ENCODE results near the gene RSPH6A.
"Not testable (repeated sequence)": the region's sequence is repeated elsewhere in the genome, so short reads cannot be mapped to it uniquely, and the experiment has no call there.

RSPH6A gene

DNA sequence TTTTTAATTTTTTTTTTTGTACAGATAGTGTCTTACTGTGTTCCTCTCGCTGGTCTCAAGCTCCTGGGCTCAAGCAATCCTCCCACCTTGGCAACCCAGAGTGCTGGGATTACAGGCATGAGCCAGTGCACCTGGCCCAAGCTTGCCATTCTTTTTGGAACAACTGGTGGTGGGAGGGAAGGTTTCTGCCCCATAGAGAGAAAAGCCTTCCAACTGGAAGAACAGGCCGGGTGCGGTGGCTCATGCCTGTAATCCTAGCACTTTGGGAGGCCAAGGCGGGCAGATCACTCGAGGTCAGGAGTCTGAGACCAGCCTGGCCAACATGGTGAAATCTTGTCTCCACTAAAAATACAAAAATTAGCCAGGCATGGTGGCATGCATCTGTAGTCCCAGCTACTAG lies 15.6 kb downstream of the RSPH6A start:
- not testable (repeated sequence) for DNase-seq

DNA sequence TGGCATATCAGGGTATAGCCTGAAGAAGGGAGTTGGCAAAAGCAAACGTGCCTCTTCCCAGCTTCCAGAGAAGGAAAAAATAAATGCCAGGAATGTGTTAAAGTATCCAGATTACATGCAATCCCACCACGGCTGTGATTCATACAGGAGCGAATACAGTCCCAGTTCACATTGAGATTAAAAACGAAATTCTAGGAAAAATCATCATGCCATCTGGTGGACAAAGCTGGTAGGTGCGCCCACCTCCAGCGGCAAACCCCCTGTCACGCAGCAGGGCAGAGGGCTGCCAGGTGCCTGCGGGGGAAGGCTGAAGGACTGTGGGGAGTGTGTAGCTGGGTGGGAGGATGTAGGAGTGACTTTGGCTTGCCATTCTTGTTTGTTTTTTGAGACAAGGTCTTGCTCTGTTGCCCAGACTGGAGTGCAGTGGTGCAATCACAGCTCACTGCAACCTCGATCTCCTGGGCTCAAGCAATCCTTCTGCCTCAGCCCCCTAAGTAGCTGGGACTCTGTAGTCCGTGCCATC lies 16.1 kb downstream of the RSPH6A start:
- peak; percentile 63 for DNase-seq

DNA sequence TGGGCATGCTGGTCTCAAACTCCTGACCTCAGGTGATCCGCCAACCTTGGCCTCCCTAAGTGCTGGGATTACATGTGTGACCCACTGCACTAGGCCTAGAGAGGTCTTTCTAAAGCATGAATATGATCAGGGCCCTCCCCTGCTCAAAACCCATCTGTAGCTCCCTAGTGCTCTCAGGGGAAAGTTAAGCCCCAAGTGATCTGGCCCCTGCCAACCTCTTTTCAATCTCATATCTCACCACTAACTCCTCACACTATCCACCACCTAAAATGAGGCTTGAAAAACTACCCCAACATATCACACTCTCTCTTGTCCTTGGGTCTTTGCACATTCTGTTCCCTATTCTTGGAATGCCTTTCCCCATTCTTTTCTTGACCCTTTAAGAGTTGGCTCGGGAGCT lies 20.5 kb downstream of the RSPH6A start:
- DNase-seq, result no peak

DNA sequence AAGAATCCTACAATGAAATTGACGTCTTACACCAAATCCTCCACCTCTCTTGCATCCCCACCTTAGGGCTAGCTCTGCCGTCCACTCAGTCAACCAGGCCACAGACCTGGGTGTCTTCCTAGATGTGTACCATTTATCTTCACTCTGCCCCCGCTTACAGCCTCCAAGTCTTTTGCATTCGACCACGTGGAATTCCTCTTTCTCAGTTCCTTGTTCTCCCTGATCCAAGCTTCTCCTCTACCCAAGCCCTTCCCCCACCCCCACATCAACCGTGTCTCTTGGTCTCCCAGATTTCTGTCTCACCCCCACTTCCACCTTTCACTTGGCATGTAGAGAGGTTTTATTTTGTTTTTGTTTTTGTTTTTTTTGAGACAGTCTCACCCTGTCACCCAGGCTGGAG lies 21.2 kb downstream of the RSPH6A start:
- DNase-seq, result no peak

DNA sequence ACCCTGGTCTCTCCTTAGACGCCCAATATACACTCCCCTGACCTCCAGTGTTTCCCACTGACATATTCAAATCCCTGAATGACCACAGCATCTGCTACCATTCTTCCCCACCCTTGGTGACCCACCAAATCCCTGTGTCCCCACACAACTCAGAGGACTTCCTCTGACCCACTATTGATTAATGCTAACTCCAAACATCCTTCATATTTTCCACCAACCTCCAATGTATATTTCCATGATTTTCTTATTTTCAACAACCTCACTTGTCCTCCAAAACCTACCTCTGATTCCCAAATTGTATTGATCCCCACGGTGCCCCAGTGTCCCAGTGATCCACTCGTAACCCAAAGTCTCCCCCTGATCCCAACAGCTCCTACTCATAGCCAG lies 21.9 kb downstream of the RSPH6A start:
- no peak for DNase-seq

DNA sequence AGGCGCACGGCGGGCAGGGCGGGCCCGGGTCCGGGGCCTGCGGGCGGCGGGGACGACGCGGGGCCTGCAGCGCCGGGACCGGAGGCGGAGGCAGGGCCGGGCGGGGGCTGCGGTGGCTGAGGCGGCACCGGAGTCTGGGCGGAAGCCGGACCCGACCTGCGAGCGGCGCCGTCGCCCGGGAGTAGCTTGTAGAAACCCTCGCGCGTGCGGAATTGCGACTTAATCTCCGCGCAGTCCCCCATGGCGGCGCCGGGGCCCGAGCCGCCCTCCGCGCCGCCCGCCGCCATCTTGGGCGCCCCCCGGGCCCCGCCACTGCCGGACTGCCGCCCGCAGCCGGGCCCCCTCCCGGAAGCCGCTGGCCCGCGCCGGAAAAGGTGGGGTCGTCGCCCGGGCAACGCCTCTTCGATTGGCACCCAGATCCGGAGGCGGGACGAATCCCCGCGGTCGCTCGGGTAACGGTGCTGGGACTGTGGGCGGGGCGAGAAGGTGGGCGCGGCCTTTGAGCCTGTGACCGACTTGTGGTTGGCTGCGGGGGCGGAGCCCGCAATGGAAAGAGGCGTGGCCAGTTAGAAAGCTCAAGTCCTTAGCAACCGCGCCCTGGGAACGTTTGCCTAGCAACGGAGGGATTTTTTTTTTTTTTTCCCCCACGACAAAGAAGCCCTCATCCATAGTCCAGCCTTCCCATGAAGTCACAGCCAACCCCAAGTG lies 22.5 kb downstream of the RSPH6A start, which contains the start of gene DMWD:
Gene DMWD, minus strand, starts transcription at position 376 of the 708 bp plus-strand sequence. Its CDS starts 89 bp downstream, at position 287.
- DNase-seq, result peak; percentile 100

DNA sequence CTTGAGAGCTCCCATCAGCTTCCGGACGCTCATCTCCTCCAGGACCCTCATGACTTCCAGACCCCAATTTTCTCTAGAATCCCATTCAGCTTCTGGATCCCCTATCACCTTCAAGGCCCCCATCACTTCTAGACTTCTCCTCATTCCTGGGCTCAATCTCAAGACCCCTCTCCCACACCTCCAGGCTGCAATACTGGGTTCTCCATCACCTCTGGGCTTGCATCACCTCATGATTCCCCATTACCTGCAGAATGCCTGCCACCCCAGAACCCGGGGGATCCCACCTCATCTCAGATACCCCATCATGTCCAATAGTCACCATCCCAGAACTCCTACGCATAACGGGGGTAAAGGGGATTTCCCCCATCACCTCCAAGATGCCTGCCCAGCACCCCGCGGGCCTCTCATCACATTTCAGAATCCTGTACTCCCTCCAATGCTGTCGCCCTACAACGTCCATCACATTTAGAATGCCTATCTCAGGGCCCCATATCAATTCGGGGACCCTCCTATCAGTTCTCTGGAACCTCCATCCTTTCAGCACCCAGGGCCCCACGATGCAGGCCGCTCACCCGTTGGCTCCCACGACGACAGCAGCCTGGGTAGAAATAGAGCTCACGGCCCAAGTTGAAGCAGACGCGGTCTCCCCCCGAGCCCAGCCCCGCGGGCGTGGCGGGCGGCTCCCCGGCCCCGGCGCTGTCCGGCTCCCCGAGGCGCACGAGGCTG lies 23.2 kb downstream of the RSPH6A start:
- no peak for DNase-seq

DNA sequence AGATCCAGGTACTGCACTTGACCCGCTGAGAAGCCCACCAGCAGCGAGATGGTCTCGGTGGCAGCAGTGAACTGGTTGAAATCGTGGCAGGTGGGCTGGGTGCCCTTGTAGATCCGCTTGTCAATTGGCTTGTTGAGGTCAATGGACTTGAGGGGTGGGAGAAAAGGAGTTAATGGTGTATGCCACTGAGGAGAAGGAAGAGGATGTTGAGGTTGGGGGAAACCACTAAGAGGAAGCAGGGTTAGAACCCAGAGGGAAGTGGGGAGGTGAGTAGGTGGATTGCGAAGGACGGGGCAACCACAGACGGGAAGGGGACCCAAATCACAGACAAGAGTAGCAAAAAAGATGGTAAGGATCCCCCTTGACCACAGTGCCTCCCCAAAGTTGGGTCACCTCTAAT lies 24.2 kb downstream of the RSPH6A start:
- DNase-seq, result no peak

DNA sequence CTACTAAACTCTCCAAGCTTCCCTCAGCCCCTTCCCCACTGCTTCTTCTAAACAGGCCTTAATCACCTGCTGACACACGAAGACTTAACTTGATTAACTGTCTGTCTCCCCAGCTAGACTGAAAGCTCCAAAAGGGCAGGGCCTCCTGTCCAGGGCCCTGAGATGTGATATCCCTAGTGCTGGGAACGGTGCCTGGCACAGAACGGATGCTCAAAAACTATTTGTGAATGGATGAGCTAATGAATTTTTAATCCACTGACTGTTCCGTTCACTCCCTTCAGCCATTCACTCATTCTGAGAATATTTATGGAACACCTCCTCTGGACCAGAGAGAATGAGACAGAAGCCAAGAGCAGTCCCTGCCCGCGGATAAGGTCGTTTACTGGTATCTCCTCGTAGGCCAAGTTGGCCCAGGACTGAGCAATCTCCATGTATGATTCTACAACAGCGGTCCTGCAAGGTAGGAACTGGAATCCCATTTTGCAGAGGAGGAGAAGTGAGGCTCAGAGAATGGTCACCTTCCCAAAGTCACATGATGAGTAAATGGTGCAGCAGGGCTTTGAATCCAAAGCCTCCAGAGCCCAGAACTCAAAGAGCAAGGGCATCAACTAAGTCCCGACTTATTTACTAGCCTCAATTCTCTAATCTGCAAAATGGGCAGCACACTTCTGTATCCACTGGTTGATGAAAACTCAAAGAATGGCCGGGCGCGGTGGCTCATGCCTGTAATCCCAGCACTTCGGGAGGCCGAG lies 25.9 kb downstream of the RSPH6A start:
- no peak for DNase-seq

DNA sequence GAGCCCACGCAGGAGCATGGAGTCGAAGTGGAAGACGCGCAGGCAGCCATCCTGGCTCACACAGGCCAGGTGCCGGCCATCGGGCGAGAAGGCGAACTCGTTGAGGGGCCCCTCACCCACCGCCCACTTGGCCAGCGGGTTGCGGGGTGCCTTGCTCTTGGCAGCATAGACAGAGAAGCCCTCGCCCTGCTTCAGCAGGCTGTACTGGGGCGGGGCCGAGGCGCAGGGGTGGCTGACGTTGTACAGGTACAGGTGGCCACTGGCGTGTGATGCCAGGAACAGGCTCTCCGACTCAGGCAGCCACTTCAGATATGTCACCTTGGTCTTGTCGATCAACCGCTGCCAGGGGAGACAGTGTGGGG lies 28.6 kb downstream of the RSPH6A start:
- DNase-seq, result no peak

DNA sequence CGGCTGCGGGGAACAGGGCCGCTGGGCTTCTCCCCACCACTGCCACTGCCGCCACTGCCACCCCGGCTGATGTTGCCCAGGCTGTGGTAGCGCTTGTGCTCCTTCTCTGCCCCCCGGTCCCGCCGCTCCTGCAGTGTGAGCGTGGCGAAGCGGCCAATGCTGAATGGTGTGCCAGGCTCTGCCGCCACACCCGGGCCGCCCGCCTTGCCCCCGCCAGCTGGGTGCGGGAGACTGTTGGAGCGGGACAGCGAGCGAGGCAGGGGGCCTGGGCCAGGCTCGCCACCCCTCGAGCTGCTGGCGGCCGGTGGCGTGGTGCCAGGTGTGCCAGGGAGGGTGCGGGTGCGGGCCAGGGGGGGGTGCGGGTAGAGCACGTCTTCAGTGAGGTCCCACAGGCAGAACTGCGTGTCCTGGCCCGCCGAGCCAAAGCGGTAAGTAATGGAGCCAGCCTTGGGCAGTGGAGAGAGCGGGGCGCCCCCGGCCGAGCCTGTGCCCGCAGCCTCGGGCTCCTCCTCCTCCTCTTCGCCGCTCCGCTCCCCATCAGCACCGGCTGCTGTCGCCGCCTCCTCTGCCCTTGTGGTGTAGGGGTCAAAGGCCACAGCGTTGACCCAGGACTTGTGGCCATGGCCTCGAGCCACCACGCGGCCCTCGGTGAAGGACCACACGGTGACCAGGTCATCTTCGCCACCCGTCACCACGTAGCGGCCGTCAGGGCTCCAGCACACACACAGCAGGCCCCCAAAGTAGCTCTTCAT lies 29.2 kb downstream of the RSPH6A start:
- DNase-seq, result no peak

DNA sequence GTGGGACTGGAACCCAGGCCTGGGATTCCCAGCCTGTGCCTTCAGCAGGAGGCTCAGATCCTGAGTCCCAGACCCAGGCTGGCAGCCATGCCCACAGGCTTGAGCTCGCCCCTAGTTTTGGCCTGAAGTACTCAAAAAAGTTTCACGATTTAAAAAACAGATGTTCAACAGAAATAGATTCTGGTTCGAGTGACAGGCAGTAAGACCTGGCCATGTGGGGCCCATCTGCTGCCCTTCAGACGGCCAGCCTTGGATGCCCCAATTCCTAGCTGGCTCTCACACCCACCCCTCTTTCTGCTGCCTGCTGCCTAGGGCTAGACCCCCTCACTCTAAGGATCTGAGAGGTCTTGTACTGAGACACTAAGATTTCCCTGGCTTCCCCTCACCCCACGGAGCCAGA lies 30.0 kb downstream of the RSPH6A start:
- DNase-seq, result no peak

DNA sequence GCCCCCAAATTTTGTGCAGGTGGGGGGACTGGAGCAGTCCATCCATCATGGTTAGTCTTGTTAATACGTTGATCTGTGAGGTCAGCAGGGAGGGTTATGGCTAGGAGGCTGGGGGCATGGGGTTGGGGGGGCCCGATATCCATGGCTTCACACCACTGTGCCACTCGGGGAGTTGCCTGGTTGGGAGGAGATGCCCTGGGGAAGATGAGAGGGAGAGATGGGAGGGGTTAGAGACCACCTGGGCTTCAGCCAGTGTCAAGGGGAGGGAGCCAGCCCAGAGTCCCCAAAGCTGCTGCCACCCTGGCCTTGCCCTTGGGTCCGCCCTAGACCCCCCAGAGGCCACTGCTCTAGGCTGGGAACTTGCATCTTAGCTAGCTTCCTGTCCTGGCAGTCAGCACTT lies 31.0 kb downstream of the RSPH6A start:
- no peak for DNase-seq

DNA sequence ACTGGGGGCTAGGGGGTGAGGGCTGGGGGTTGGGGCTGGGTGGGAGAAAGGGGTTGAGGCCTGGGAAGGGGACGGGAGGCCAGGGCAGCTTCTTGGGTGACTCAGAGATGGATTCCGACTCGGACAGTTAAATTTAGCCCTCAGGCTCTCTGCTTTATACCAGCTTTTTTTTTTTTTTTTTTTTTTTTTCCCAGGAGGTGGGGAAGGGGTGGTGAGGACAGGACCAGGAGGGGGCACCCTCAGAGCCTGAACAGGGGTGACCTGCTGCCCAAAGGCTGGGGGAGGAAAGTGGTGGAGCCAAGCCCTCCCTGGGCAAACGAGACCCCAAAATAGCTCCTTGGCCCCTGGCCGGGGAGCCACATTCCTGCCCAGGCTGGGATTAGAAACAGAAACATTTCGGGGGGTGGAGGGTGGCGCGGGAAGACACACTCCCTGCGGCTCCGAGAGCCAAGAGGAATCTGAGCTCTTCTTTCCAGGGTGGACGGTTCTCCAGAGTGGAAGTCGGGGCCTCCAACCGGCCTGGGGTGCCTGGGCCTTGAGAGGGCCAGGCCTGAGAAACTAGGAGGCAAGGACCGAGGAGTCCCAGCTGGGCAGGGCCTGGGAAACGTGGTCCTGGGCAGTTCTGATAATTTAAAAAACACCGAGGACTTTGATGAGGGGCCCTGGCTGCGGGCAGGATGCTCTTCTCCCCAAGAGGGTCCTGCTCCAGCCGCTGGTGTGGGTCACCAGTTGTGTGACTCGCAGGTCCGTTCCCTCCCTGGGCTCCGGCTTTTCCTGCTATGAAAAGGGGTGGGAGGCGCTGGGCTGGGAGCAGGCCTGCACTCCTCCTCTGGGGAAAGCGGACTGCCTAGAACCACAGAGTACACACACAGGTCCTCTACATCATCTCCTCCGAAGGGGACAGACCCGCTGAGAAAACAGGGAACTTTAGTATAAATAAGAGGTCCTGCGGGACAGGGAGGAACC lies 32.0 kb downstream of the RSPH6A start:
- no peak for DNase-seq

DNA sequence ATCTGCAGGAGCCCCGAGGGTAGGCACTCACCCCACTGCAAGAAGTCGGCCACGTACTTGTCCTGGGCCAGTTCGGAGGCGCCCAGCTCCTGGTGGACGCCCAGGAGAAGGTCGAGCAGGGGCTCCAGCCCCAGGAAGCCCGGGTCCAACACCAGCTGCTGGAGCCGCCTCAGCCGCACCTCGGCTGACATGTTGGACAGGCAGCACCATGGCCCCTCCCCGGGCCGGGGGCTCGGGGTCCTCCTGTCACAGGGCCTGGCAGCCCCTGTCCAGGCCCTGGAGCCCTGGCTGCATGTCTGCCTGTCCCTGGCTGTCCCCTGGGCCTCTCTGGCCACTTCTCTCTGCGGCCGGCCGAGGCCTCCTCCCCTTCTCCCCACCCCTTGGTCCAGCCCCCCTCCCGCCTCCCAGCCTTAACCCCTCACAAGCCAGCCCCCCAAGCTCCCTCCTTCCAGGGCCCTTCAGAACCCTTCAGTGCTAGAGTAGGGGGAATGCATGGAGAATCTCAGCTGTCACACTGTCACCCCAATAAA lies 32.9 kb downstream of the RSPH6A start, which contains the start of gene DMPK:
Gene DMPK, minus strand, starts transcription at position 329 of the 530 bp plus-strand sequence. Its CDS starts 138 bp downstream, at position 191.
- no peak for DNase-seq

DNA sequence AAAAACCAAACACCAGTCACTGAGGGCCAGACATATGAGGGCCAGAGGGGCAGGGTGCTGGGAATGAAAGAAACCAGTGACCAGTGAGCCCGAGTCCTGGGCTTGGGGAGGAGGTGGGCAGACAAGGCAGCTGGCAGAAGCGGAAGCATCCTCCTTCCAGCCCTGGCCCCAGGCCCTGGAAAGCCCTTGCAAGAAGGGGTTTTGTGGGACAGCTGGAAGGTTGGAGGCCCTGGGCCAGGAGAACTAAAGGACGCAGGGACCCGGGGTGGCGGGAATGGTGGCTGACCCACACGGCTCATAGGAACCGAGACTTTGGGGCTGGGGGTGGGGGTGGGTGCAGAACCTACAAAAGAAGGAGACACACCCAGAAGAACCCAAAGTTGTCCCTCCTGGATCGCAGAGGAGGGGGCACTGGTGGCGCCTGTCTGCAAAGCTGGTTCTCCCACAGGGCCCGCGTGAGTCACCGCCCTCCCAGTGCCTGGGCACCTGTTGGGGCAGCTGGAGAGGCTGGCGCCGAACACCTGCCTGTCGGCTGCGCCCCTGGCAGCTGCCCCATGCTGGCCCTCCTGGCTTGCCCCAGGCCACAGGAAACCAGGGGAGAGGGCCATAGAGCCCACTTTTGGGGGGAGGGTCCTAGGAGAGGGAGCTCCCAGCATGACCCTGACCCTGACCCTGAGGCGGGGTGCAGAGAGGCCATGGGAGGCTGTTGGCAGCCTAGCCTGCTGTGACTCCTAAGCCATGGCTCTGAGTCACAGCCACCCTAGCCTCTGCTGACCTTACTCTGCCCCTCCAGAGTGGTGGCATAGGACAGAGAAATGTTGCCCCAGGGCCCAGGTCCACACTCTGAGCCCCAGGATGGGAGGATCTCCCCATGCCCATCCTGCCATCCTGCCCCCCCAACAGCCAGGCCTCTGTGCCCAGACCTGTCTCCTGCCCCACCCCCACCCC lies 33.6 kb downstream of the RSPH6A start:
- no peak for DNase-seq

DNA sequence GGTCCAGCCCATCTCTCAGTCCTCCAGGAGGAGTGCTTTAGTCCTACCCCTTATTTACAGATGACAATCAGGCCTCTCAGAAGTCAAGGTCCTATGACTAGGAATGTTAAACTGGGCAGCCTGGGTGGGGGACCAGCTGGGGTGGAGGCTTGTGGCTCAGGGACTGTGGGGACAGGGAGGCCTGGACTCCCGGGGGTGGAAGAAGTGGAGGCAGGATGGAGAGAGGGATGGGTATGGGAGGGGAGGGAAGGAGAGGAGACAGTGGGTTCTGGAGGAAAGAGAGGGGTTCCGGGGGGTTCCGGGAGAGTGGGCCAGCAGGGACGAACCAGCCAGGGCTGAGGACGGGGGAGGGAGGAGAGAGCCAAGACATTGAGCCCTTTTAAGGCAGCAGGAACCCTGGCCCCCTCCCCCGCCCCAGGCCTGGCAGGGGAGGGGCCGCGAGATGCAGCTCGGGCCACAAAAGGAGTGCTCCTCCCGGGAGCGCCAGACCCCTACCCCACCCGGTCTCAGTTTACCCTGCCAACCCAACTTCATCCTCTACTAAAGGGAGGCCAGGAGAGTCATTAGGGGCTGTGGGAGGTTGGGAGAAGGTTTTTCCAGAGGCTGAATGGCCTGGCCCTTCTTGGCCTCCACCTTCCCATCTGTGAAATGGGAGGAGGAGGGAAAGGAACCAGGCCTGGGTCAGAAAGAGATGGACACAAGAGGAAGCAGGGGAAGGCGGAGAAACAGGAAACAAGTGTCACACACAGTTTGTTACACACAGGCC lies 34.5 kb downstream of the RSPH6A start:
- DNase-seq, result no peak

DNA sequence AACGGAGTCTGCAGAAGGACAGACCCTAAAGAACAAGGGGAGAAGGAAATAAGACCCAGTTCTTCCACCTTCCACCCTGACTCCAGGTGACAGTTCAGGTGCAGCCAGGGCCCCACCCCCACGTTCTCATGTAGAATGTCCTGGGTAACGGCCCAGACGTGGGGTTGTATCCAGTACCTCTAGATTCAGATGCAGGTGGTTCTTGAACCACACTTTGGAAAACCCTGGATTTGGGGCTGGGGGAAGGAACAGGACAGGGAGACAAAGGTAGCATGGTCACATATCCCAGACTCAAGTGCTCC lies 35.0 kb downstream of the RSPH6A start:
- DNase-seq, result no peak

Measured in stimulated activated CD4-positive, alpha-beta T cell treated with anti-CD3 and anti-CD28 coated beads, Interleukin-4, amount 100 ng/mL, for 1 hour (primary cell).